Activated effector memory CD4-positive, alpha-beta T cell treated with Interleukin-2 at 50 U/mL for 16 hours (primary cell): ENCODE data around the gene C8A.

Experiments
- DNase-seq: peaks from one replicate; pipeline ENCODE4 v3.0.0-alpha.2; 2020

The C8A gene

DNA sequence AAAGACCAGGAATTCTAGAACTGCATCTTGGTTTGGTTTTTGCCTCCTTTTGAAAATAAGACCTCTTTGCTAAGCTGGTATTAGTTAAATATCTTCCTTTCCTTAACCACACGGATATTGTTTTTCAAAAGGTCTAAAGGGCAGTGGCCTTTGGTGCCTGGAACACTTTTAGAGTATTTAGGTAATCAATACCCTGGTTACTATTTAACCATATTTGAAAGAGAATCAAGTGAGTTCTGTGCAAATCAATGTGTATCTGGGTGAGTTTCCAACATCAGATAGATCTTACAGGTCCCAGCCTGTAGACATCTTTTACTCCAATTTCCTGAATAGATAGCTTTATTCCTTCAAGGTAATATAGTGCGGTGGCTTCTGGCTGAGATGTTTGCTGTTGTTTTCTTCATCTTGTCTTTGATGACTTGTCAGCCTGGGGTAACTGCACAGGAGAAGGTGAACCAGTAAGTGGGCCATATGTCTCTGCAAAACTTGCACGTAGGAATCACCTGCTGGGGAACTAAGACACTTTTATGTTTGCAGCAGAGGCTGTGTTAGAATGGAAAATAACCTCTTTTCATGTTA, at the start of gene C8A:
C8A (plus strand) TSS at position 277 of the 579 bp plus-strand sequence; CDS start at position 382, 105 bp downstream.
- no peak for DNase-seq

DNA sequence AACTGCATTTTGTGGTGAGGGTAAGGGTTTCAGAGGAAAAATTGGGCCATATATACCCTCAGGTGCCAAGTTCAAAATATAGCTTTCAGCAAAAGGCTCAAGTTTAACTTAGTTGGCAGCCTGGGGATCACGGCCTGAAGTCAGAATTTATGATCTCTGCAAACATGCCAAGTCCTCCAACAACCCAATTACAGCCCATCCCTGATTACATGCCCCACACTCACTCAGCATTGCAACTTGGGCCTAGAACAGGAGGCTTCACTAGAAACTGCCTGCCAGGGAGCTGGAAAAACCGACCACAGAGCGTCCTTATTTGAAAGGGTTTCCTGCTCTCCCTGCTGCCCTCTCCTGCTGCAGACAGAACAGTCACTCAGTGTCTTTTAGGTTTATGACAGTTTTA, 47.8 kb upstream of the C8A start:
- no peak for DNase-seq

DNA sequence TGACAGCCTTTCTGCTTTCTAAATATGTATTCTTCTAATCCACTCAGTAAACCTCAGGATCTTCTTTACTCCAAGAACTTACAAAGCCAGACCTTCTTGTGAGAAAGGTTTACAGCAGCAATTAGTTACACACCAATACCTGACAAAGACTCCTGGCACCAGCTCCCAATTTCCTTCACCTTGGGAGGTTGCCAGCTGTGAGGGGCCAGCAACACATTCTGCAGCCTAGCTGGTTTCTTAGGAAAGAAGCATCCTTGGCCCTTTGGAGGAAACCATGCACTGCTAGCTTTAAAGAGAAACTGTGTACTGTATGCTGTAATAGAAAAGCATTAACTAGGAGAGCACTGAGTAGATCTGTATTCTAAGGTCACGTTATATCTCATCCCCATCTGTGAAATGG, 46.2 kb upstream of the C8A start:
- no peak for DNase-seq

DNA sequence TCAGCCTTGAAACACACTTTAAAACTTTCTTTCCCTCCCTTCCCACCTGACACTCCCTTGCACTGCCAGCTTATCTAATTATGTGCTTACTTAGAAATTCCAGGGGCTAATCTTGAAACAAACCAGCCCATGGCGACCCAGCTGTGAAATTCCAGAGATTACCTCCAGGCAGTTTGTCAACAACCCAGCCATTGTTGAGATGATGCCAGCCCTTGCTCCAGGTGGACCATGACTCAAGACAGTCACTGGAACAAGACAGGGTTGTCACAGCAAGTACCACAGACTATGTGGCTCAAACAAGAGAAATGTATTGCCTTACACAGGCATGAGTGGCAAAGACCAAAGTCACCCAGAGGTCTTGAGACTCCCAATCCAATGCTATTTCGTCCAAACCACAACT, 43.3 kb upstream of the C8A start:
- DNase-seq = no peak

DNA sequence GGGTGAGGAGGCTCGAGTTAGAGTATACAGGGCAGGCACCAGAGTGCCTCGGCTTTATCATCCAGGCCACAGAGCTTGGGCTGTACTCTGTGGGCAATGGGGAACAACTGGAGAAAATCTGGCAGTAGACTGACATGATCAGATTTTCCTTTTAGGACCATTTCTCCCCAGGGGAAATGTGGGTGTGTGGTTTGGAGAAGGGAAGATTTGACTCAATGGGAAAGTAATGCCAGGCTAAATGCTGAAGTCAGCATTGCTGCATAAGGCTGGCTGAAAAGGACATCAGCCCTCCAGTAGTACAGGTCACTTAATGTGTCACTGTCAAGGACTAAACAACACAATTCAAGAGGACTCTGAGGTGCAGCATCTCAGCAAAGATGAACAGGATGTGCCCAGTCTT, 40.4 kb upstream of the C8A start:
- DNase-seq = no peak

DNA sequence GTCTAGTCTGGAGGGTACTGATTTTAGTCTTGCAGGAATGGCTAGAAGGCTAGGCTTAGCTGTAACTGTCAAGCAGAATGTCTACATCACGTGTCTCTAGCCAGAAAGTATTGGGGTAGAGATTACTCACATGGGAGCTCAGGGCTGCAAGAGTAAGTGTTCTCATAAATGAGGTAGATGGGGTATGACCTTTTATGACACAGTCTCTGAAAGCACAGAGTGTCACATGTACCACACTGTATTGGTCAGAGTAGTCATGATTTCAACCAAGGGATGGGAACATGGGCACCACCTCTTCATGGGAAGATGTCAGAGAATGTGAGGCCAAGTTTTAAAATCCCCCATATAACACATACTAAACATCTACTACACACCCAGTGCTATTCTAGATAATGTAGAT, 38.3 kb upstream of the C8A start:
- DNase-seq = no peak

DNA sequence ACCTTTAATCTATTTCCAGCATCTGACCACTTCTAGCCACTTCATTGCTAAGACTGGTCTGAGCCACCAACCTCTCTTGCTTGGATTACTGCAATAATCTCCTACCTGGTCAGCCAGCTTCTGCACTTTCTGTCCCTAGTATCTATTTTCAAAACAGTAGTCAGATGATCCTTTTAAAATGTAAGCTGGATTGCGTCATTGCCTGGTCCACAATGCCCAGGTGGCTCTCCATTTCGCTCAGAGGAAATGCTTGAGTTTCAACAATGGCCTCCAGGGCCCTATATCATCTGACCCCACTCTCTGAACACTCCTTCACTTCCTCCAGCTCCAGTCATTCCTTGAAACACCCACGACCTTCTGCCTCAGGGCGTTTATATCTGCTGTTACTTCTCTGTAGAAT, 37.7 kb upstream of the C8A start:
- no peak for DNase-seq

DNA sequence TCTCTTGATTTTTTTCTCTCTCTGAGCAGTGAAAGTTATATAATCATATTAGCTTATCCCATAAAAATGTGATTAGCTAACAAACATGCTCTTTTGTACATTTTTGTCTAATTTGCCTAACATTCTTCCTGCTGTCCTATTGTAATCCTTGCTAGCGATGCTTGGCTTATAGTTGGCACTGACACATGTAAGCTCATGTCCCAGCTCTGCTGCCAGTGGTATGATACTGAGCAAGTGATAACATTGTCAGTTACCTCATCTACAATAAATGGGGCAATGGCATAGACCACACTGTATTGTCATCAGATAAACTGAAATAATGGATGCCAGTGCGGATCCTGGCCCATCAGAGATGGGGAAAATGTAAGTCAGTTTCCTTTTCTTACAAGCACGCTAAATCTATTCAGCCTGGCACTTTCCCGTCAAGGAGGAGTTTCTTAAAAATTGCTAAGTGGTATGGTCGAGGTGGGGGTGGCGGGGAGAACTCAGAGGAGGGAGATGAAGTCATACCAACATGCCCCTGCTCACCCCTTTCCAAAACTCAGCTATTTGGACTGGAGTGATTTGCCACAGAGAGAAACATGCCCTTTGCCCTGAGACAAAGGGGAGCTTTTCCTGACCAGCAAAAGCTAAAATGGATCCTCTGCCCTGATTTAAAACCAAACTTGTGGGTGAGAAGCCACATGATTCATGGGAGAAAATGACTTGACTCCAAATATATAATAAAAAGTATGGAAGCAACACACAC, 36.7 kb upstream of the C8A start:
- DNase-seq = no peak

DNA sequence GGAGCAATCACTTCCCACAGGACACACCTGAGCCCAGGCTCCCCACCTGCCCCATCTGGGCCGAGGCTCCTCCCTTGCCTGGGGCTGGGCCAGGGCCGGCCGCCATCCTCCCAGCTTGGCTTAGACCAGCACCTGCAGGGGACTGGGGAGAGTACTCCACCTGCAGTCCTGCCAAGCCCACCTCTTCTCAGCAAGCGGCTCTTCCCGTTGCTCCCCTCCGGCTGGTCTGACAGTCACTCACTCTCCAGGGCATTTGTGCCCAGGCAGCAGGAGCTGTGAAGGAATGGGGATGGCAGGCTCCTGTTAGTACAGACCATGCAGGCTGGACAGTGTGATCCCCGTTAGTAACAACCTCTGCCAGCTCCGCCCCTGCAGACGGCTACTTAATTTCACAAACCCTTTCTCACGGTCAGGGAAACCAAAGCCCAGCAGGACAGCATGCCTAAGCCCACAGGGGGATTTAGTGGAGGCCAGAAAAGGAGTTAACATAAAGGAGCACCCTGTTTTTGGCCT, 35.2 kb upstream of the C8A start, which contains the start of gene FYB2:
FYB2 (minus strand) TSS at position 18 of the 513 bp plus-strand sequence. CDS start 114 bp downstream, outside the sequence.
- no peak for DNase-seq

DNA sequence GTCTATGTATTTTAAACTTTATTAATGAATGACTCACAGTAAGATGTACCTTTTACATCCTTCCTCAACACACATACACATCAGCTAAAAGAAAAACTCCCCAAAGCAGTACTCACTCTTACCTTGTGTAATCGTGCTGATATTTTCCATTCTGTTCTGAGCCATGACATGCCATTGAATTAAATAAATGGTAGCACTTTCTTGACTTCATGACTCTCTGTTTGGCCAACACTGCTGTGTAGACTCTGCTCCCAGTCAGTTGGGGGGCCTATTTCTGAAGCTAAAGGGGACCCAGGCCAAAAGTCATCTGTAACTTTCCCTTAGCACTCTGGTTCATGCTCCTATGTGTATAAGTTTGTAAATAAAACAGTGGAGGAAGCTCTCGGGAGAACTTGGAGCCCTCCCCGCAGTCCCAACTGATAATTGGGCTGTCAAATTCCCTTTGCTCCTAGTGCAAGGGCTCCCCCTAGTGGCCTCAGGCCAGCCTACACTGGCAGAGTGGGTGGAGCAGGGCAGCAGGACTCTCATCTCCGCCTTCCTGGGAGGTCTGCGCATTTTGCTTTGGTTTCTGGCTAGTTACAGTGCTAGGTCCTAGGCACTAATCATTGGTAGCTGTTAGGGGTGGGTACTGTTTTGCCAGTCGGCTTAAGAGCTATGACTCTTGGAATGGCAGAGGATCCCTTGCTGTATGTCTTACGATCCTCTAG, 33.7 kb upstream of the C8A start:
- peak; percentile 13 for DNase-seq

DNA sequence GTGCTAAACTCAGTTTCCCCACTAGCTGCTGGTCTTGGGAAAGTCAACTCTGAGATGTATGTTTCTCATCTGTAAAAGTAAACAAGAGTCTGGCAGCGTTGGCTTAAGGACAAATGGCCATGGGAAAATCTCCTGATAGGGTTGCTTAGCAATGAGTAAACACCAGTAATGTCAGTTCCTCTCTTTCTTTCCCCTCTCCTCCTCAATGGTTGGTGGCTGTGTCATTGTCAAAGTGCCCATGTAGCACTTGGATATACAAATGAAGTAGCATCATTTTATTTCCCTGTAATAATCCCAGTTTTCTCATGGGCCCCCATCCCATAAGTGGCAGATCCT, 33.2 kb upstream of the C8A start:
- DNase-seq = no peak

DNA sequence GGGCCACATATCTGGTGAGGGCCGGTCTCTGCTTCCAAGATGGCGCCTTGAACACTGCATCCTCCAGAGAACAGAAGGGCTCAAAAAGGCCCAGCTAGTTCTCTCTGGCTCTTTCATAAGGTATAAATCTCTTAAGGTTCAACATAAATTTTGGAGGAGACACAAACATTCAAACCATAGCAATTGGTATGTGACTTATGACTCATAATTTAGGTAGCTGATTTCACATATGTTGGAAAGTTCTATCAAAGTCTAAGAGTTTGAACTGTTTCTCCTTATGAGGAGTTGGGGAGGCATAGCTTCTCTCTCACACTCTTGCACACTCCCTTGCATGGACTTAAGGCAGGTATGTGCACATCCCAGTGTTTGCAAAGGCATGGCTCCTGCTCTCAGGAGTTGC, 30.3 kb upstream of the C8A start:
- no peak for DNase-seq

DNA sequence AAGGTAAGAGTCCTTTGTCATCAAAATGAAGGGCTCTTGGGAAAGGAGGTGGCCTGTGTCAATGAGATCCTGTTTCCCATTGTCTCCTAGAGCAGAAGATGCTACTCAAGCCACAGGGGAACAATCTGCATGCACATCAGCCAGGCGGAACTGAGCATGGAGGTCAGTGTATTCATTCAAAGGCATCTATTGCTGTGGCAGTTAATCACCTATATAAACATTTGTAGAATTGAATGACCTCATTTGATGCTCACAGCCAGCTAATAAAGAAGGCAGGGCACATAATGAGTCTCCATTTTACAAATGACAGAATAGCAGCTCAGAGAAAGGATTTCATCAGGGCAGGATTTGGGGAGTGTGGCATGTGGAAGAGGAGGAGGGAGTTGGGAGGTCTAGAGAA, 29.7 kb upstream of the C8A start:
- no peak for DNase-seq

DNA sequence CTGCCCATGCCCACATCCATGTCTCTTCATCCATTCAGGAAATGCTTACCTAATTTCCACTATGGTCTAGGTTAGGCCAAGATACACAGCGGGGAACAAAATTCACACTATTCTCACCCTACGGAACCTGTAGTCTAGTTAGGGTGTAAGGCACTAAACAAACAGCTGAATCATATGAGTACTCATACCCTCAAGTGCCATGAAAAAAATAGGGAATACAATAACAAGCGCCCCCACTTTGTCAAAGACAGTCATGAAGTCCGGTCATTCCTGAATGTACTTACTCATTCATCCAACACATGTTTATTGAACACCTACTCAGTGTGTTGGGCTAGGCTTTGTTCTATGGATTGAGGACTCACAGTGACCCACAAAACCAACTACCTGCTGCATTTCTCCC, 29.2 kb upstream of the C8A start:
- no peak for DNase-seq

DNA sequence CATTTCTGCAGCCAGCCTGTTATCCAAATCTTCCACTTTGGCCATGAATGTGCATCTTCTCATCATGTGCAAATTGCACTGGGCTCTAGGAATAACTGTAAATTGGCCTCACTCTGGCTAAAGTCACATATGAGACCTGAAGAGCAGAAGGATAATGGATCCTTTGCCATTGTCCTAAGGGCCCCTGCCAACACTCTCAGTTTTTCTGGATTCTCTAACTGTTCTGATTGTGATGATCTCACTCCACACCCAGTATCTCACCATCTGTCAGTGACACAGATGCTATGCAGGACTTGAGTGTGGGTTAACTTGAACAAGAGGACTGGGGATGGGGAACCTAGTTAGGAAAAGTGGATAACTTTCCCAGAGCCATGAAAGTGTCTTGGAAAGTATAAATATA, 26.9 kb upstream of the C8A start:
- no peak for DNase-seq

DNA sequence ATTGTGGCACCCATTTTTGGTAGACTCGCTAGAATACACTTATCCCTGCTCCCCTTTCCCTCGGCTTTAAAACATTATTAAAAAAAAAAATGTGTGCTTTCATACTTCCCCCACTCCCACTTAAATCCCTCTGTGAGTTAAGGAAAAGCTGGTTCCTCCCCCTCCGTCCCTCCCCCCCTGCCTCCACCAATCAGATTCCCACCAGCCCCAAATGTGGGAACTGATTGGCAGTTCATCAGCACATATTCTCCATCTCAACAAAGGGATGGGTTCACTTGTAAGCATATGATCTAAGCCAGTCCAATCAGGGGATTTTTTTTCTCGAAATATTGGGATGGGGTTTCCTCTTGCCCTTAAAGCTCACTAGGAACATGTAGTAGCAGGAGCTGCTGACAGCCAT, 24.5 kb upstream of the C8A start:
- DNase-seq = no peak

DNA sequence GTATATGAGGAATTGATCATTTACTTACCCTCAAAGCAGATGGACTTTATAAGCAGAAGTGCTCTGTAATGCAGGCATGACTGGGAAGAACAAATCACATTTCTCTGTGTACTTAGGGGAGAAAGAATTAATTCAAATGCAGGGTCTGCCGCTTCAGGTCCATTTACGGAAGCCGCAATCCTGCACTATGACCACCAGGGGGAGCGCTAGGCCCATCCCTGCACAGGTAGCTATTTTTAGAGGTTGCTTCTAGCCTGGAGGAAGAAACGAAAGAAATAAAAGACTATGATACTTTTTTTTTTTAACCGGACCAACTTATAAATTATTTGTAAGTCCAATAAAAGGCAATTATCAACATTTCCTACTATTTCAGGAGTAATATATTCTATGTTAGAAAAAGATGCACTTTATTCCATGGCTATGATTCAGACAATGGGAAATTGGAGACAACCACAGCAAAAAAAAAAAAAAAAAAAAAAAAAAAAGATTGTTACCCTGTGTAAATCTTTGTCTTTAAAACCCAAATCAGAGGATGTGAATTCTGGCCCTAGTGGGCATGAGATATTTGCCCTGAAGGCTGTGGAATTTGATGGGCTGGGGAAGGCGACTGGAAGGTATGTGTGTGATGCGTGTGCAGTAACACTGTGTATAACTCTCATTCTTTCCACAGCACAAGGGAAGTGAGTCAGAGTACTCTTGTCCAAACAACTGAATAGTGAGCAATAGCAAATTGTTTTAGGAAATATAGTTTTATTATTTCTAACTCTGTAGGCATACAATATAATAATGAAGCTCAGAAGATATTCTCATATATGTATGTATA, 22.5 kb upstream of the C8A start:
- DNase-seq = peak; percentile 43

DNA sequence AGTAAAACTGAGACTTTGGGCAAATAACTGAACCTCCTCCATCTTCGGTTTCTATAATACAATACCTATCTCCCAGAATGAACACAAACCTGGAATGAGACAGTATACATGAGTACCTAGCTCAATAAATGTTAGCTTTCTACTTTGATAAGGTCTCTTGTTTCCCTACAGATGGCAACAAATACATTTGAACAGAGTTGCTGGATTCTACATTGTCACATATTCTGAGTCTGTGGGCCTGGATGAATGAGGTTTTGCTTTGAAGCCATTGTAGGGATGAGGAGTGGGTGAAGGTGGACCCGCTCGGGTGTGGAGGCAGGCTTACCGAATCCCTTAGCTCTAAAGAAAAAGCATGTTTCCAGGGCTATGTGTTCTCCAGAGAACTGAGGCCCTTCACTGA, 21.5 kb upstream of the C8A start:
- DNase-seq = no peak

DNA sequence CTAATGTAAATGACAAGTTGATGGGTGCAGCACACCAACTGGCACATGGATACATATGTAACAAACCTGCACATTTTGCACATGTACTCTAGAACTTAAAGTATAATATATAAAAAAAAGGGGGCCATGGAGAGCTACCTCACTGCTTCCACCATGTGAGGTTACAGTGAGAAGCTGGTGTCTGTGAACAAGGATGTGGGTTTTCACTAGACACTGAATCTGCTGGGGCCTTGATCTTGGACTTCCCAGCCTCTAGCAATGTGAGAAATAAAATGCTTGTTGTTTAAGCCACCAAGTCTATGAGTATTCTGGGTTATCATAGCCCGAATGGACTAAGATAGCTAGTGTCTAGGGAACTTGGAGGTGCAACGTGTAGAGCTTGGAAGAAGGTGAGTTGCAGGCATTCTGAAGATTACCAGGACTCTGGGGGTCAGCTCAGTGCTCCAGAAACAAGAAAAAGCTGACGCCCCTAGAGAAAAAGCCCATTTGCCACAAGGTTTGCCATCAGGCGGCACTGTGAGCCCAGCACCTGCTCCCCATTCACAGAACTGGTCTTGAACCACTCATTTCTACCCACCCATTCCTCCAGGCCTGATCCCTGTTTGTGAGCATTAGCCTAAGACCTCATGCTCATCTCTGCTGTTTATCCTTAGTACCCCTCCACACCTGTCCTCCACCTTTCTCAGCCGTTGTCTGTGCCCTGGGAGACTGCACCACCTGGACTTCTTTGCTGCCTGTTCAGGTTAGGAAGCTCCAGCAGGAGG, 20.3 kb upstream of the C8A start:
- DNase-seq = no peak

DNA sequence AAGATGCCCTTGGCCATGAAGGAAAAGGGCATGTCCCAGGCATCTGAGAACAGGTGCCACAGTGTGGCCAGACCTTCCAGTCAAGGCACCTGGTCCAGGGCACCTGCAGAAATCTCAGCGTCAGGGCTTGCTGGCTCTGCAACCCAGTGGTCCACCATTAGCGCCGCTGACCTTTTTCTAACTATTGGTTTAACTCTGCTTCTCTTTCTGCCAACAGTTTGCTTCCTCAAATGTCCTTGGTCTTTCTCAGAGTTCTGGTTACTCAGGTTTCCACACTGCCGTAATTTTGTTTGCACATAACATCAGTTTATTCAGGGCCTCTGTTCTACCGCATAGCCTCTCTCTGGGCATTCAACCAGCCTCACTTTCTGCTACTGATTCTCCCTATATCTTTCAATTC, 18.9 kb upstream of the C8A start:
- DNase-seq = no peak

DNA sequence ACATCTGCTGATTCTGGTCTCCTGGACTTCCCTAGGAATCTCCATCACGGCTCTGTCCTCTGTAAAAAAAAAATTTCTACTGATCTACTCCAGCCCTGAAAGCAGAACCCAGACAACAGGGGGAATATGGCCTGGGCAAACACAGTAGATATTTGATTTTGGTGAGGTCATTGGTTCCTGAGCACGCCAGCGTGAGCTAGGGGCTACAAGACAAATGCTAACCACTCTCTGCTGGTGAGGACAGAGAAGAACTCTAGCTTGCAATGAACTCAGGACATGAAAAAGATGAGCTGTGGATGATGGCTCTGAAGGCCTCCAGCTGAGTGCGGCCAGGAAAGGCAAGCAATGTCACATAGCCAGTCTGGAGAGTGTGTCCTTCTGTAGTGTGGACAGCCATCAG, 18.2 kb upstream of the C8A start:
- no peak for DNase-seq

DNA sequence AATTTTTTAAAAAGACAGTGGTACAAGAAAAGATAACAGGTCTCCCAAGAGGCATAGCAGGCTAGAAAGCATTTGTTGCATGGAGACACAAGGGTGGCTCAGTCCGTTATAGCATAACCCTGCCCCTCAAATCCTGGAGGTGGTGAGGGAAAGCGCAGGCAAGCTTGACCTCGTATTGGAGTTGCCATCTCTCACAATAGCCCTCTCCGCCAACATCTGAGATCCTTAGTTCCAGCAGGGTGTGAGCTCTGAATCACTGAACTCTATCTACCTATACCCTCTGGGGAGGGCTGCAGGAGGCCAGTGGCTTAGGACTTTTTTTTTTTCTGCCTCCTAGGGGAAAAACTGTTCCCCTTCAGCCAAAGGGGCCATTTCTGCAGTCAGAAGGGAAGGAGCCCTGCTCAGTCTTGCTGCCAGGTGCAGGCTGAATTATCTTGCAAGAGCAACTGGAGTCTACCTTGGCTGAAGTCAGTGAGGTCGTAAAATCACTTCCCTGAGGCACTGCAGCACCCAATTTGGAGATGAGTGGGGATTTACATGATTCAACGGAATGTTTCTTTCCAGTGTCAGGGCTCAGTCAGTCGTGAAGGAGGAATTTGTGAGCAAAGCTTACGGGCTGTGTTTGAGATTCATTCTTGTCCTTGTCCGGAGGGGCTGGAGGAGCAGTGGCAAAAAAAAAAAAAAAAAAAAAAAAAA, 17.2 kb upstream of the C8A start:
- DNase-seq = no peak
